HepG2 (cell line): ENCODE measurements around the gene PARN. TPM values are rescaled to one million over a fixed set of nuclear protein-coding genes. Genes with fewer than 3 reads are reported as not detected.
A peak's percentile ranks its signal among the peaks of the same experiment; 100 is the strongest.

ENCODE experiments used
- AGO2 ChIP-seq: fragments of 200-400 bp; formaldehyde crosslinking; optimal IDR thresholded peaks from 2 replicates; pipeline ENCODE3; 2017; ENCODE audit warnings: mild to moderate bottlenecking, low read depth, low read length, moderate library complexity
- ATF7 ChIP-seq, 2 experiments: fragments of 450-650 bp in 1 of 2; sonication (generic) in 1 of 2; formaldehyde crosslinking in 1 of 2; IDR thresholded peaks; 2 replicates each; pipeline versions ENCODE4 v1.4.0 to v1.6.1; 2016 to 2020; ENCODE audit warnings: antibody characterized with exemption in 1 of 2, mild to moderate bottlenecking in 1 of 2, missing genetic modification reagents in 1 of 2
- EP300 ChIP-seq, 3 experiments: sonication (generic) in 1 of 3; formaldehyde crosslinking in 1 of 3; IDR thresholded peaks; 2 replicates each; pipeline versions ENCODE4 v1.5.1 to v1.6.1; 2011 to 2020; ENCODE audit warnings: low read depth in 2 of 3, low read length in 2 of 3, borderline replicate concordance in 1 of 3, improper control_type of control experiment in 1 of 3, mild to moderate bottlenecking in 1 of 3, missing genetic modification reagents in 1 of 3, moderate library complexity in 1 of 3
- ISX ChIP-seq: sonication (generic); formaldehyde crosslinking; conservative IDR thresholded peaks from 2 replicates; pipeline ENCODE4 v1.5.0; 2020; ENCODE audit warnings: missing genetic modification reagents
- MLXIP ChIP-seq: sonication (generic); formaldehyde crosslinking; IDR thresholded peaks from 2 replicates; pipeline ENCODE4 v1.9.0; 2021; ENCODE audit warnings: missing genetic modification reagents, borderline replicate concordance
- MTF2 ChIP-seq: sonication (generic); formaldehyde crosslinking; IDR thresholded peaks from 2 replicates; pipeline ENCODE4 v1.5.0; 2020; ENCODE audit warnings: missing genetic modification reagents, borderline replicate concordance
- NFYC ChIP-seq: IDR thresholded peaks from 2 replicates; pipeline ENCODE4 v1.6.1; 2016; ENCODE audit warnings: missing genetic modification reagents, missing compliant biosample characterization
- NKX3-1 ChIP-seq: sonication (generic); formaldehyde crosslinking; IDR thresholded peaks from 2 replicates; pipeline ENCODE4 v1.5.0; 2020; ENCODE audit warnings: missing genetic modification reagents
- SATB2 ChIP-seq: sonication (generic); formaldehyde crosslinking; IDR thresholded peaks from 2 replicates; pipeline ENCODE4 v1.5.0; 2020; ENCODE audit warnings: missing genetic modification reagents
- SIN3B ChIP-seq: fragments of 150-350 bp; IDR thresholded peaks from 2 replicates; pipeline ENCODE4 v1.6.1; 2014; ENCODE audit warnings: low read length
- ZFP36 ChIP-seq: fragments of 150-350 bp; IDR thresholded peaks from 2 replicates; pipeline ENCODE4 v1.6.1; 2018; ENCODE audit warnings: borderline replicate concordance, low read length, low read depth; ENCODE audit not compliant: partially characterized antibody
- ZMYM3 ChIP-seq: sonication (generic); formaldehyde crosslinking; IDR thresholded peaks from 2 replicates; pipeline ENCODE4 v1.5.1; 2020; ENCODE audit warnings: mild to moderate bottlenecking, missing genetic modification reagents
- ZNF121 ChIP-seq: sonication (generic); formaldehyde crosslinking; IDR thresholded peaks from 2 replicates; pipeline ENCODE4 v1.5.0; 2020; ENCODE audit warnings: mild to moderate bottlenecking, missing genetic modification reagents
- ZNF230 ChIP-seq: sonication (generic); formaldehyde crosslinking; IDR thresholded peaks from 2 replicates; pipeline ENCODE4 v1.4.0; 2020; ENCODE audit warnings: mild to moderate bottlenecking, missing genetic modification reagents
- ZNF280D ChIP-seq: sonication (generic); formaldehyde crosslinking; IDR thresholded peaks from 2 replicates; pipeline ENCODE4 v1.5.1; 2020; ENCODE audit warnings: mild to moderate bottlenecking, missing genetic modification reagents
- ZNF431 ChIP-seq: sonication (generic); formaldehyde crosslinking; IDR thresholded peaks from 2 replicates; pipeline ENCODE4 v1.9.0; 2022; ENCODE audit warnings: missing genetic modification reagents, low read depth, mild to moderate bottlenecking, borderline replicate concordance
- ZNF432 ChIP-seq: sonication (generic); formaldehyde crosslinking; IDR thresholded peaks from 2 replicates; pipeline ENCODE4 v1.5.0; 2020; ENCODE audit warnings: missing genetic modification reagents, mild to moderate bottlenecking, borderline replicate concordance
- ZNF597 ChIP-seq: sonication (generic); formaldehyde crosslinking; IDR thresholded peaks from 2 replicates; pipeline ENCODE4 v1.5.0; 2020; ENCODE audit warnings: missing genetic modification reagents
- ZNF768 ChIP-seq: sonication (generic); formaldehyde crosslinking; IDR thresholded peaks from 2 replicates; pipeline ENCODE4 v1.4.0; 2020; ENCODE audit warnings: missing genetic modification reagents
- ZNF773 ChIP-seq: sonication (generic); formaldehyde crosslinking; IDR thresholded peaks from 2 replicates; pipeline ENCODE4 v1.4.0; 2020; ENCODE audit warnings: missing genetic modification reagents, borderline replicate concordance
- polyA plus RNA-seq, 8 experiments: library from polyadenylated mRNA; depleted of rRNA in 3 of 8; stranded (reverse) in 7 of 8; unstranded in 1 of 8; fragments of >200 nt; fragmentation: Illumina TruSeq in 4 of 8; extraction: Trizol in 4 of 8; gene quantifications; 2 replicates each; pipeline versions ENCODE4 v1.2.1 to v1.2.3, GENCODE V29; 2011 to 2016; ENCODE audit warnings: low read depth in 4 of 8, missing spikeins in 1 of 8, mixed read lengths in 1 of 8; ENCODE audit not compliant: insufficient read depth in 1 of 8
- total RNA-seq, 5 experiments: library from RNA; depleted of rRNA; stranded (reverse); fragments of >200 nt; fragmentation: Illumina TruSeq; extraction: Trizol; gene quantifications; 2 replicates each; pipeline ENCODE4 v1.2.3, GENCODE V29; 2016; ENCODE audit warnings: low read depth in 1 of 5

PARN gene
- total and polyA plus RNA-seq, 2 of the 13 experiments (the other 11 are each of a cell fraction or from before 2014, with no cell fraction given): 13.3 to 47.6 TPM

- TF ChIP-seq NKX3-1 (CRISPR knock-in tag) (no peak), ZFP36 (no peak), EP300 (IDR thresholded peaks at IDR 0.05; ENCODE audit: low read depth in 2 of 2, low read length in 2 of 2) (no peak), EP300 (CRISPR knock-in tag; IDR thresholded peaks at IDR 0.05; ENCODE audit: borderline replicate concordance) (0 out of 2 replicates have a peak, but pooled peaks have one; percentile 14), NFYC (CRISPR knock-in tag) (0 out of 2 replicates have a peak, but pooled peaks have one; percentile 7), ZNF230 (CRISPR knock-in tag) (peak; percentile 51; the same call in 1 of the 2 replicates), MLXIP (CRISPR knock-in tag) (no peak), ATF7 (IDR thresholded peaks at IDR 0.05) (no peak), ATF7 (CRISPR knock-in tag; IDR thresholded peaks at IDR 0.05) (peak; percentile 50; the same call in 1 of the 2 replicates), ZNF280D (CRISPR knock-in tag) (no peak), SIN3B (no peak), ZNF768 (CRISPR knock-in tag) (peak; percentile 99), ZMYM3 (CRISPR knock-in tag) (peak; percentile 91), ZNF773 (CRISPR knock-in tag) (0 out of 2 replicates have a peak, but pooled peaks have one; percentile 65), ZNF432 (CRISPR knock-in tag) (no peak), ZNF597 (no peak; the same call in 1 of the 2 replicates), ZNF121 (no peak), ZNF431 (CRISPR knock-in tag) (no peak), MTF2 (peak; percentile 48; the same call in 1 of the 2 replicates), ISX (CRISPR knock-in tag) (peak; percentile 6; the same call in 1 of the 2 replicates), SATB2 (CRISPR knock-in tag) (0 out of 2 replicates have a peak, but pooled peaks have one; percentile 65), AGO2 (peak; percentile 61)
These were observed 229.6 kb downstream of the PARN start (continued) for GRCh38 chr16:14400285-14400977.
